Activated CD8-positive, alpha-beta memory T cell treated with anti-CD3 and anti-CD28 coated beads, Interleukin-2, amount 10 ng/mL, durations not matched to agents 7 days and 5 days (primary cell): ENCODE data around the gene MED15. TPM values are rescaled to one million over a fixed set of nuclear protein-coding genes. Genes with fewer than 3 reads are reported as not detected.

Source experiments
- ATAC-seq: fragments of 150-1000 bp; cut with Tn5 transposase; one replicate; pipeline ENCODE4 v1.10.0; 2021; ENCODE audit warnings: moderate library complexity
- CTCF ChIA-PET: fragments of 350-600 bp; sonication (Branson Sonifier 250); formaldehyde crosslinking; loops from one replicate; lab custom pipeline; 2021; ENCODE audit warnings: antibody characterized with exemption; lab: Charles Lee
- DNase-seq: peaks from one replicate; pipeline ENCODE4 v3.0.0-alpha.2; 2020
- H3K27ac Mint-ChIP-seq: one replicate; pipeline ENCODE4 v1.8.0; 2021; ENCODE audit warnings: mild to moderate bottlenecking, mixed read lengths
- H3K27me3 Mint-ChIP-seq: one replicate; pipeline ENCODE4 v1.8.0; 2021; ENCODE audit warnings: mixed read lengths
- H3K36me3 Mint-ChIP-seq: one replicate; pipeline ENCODE4 v1.8.0; 2021; ENCODE audit warnings: mild to moderate bottlenecking, mixed read lengths
- H3K4me1 Mint-ChIP-seq: one replicate; pipeline ENCODE4 v1.8.0; 2021; ENCODE audit warnings: mixed read lengths
- H3K4me3 Mint-ChIP-seq: one replicate; pipeline ENCODE4 v1.8.0; 2021; ENCODE audit warnings: mild to moderate bottlenecking, moderate library complexity, mixed read lengths
- H3K9me3 Mint-ChIP-seq: one replicate; pipeline ENCODE4 v1.8.0; 2022; ENCODE audit warnings: low read depth, mixed read lengths
- total RNA-seq, 2 experiments: library from RNA; stranded (reverse); gene quantifications; one replicate each; pipeline ENCODE4 v1.2.3, GENCODE V29; 2021

MED15 gene
- total RNA-seq, 2 experiments from 2014 or later: 145 to 179 TPM

GRCh38 chr22:20522134-20523004, 15.0 kb downstream of the MED15 start:
- H3K4me3 Mint-ChIP-seq: no peak overlapping the region
- no peaks in the 10 kb centered on the region for H3K27me3 Mint-ChIP-seq
- ATAC-seq: no peak
- no peak for DNase-seq
- peak overlapping the region; percentile 33 for H3K27ac Mint-ChIP-seq
- H3K9me3 Mint-ChIP-seq: no peaks in the 10 kb centered on the region
- peaks cover 76% of the 10 kb centered on the region for H3K4me1 Mint-ChIP-seq
- peaks cover 40% of the 10 kb centered on the region for H3K36me3 Mint-ChIP-seq
- CTCF ChIA-PET: interaction anchor here (1.8 to 2.0 kb wide), 2 partner anchors 35 to 42 kb away, joined by 4 to 6 read pairs; no protein-coding TSS in a partner anchor

- CTCF ChIA-PET: interaction anchor here (0.6 to 2.0 kb wide), 6 partner anchors 15 to 48 kb away, joined by 3 to 6 read pairs (median 4); partner anchors contain the start of gene MED15
- Mint-ChIP-seq H3K27me3 (no peaks in the 10 kb centered on the region), H3K9me3 (no peaks in the 10 kb centered on the region), H3K4me1 (peaks cover 74% of the 10 kb centered on the region), H3K27ac (peak overlapping the region; percentile 74), H3K4me3 (no peak overlapping the region), H3K36me3 (peaks cover 47% of the 10 kb centered on the region)
- DNase-seq: peak; percentile 47
- ATAC-seq: peak; percentile 27
These were observed 15.9 kb downstream of the MED15 start for GRCh38 chr22:20523086-20523983.

- peak; percentile 51 for ATAC-seq
- no peaks in the 10 kb centered on the region for H3K9me3 Mint-ChIP-seq
- CTCF ChIA-PET: interaction anchor here (0.6 to 2.0 kb wide), 6 partner anchors 16 to 47 kb away, joined by 3 to 6 read pairs (median 4); partner anchors contain the start of gene MED15
- DNase-seq: peak; percentile 44
- peaks cover 69% of the 10 kb centered on the region for H3K4me1 Mint-ChIP-seq
- H3K36me3 Mint-ChIP-seq: peaks cover 53% of the 10 kb centered on the region
- H3K27ac Mint-ChIP-seq: peak overlapping the region; percentile 74
- no peaks in the 10 kb centered on the region for H3K27me3 Mint-ChIP-seq
- no peak overlapping the region for H3K4me3 Mint-ChIP-seq
These were observed 16.6 kb downstream of the MED15 start for GRCh38 chr22:20524004-20524481.

- Mint-ChIP-seq H3K9me3 (no peaks in the 10 kb centered on the region), H3K4me1 (peaks cover 61% of the 10 kb centered on the region), H3K36me3 (peaks cover 51% of the 10 kb centered on the region), H3K27me3 (no peaks in the 10 kb centered on the region), H3K4me3 (no peak overlapping the region), H3K27ac (no peak overlapping the region)
- ATAC-seq (no peak), DNase-seq (no peak)
- CTCF ChIA-PET: interaction anchor here (2.4 kb wide), 1 partner anchor 43 kb away, joined by 9 read pairs; no protein-coding TSS in a partner anchor
These were observed 17.6 kb downstream of the MED15 start for GRCh38 chr22:20525048-20525447.

GRCh38 chr22:20526305-20526627, 18.9 kb downstream of the MED15 start:
- Mint-ChIP-seq H3K4me3 (no peak overlapping the region), H3K4me1 (peaks cover 57% of the 10 kb centered on the region), H3K9me3 (no peaks in the 10 kb centered on the region), H3K27me3 (no peaks in the 10 kb centered on the region), H3K27ac (no peak overlapping the region), H3K36me3 (peaks cover 46% of the 10 kb centered on the region)
- DNase-seq (no peak), ATAC-seq (no peak)
- CTCF ChIA-PET: interaction anchor here (2.4 kb wide), 1 partner anchor 42 kb away, joined by 9 read pairs; no protein-coding TSS in a partner anchor

GRCh38 chr22:20526628-20527355, 19.4 kb downstream of the MED15 start:
- DNase-seq (no peak), ATAC-seq (no peak)
- H3K27me3 Mint-ChIP-seq: no peaks in the 10 kb centered on the region
- no peak overlapping the region for H3K4me3 Mint-ChIP-seq
- peak overlapping the region; percentile 59 for H3K27ac Mint-ChIP-seq
- peaks cover 61% of the 10 kb centered on the region for H3K4me1 Mint-ChIP-seq
- no peaks in the 10 kb centered on the region for H3K9me3 Mint-ChIP-seq
- CTCF ChIA-PET: interaction anchor here (1.1 to 2.4 kb wide), 2 partner anchors 37 to 41 kb away, joined by 3 to 9 read pairs; no protein-coding TSS in a partner anchor
- peaks cover 48% of the 10 kb centered on the region for H3K36me3 Mint-ChIP-seq

GRCh38 chr22:20528405-20528978, 21.1 kb downstream of the MED15 start:
- CTCF ChIA-PET: interaction anchor here (0.6 to 1.3 kb wide), 2 partner anchors 23 to 283 kb away, joined by 3 to 4 read pairs; no protein-coding TSS in a partner anchor
- H3K4me1 Mint-ChIP-seq: peaks cover 61% of the 10 kb centered on the region
- no peak overlapping the region for H3K4me3 Mint-ChIP-seq
- no peak for DNase-seq
- H3K36me3 Mint-ChIP-seq: peaks cover 44% of the 10 kb centered on the region
- H3K27ac Mint-ChIP-seq: no peak overlapping the region
- H3K27me3 Mint-ChIP-seq: no peaks in the 10 kb centered on the region
- no peak for ATAC-seq
- no peaks in the 10 kb centered on the region for H3K9me3 Mint-ChIP-seq

GRCh38 chr22:20530368-20531153, 23.2 kb downstream of the MED15 start:
- Mint-ChIP-seq H3K27ac (no peak overlapping the region), H3K4me3 (no peak overlapping the region), H3K36me3 (peaks cover 50% of the 10 kb centered on the region), H3K4me1 (peaks cover 60% of the 10 kb centered on the region), H3K9me3 (no peaks in the 10 kb centered on the region), H3K27me3 (no peaks in the 10 kb centered on the region)
- DNase-seq (no peak), ATAC-seq (no peak)
- CTCF ChIA-PET: interaction anchor here (1.0 to 1.2 kb wide), 2 partner anchors 12 to 19 kb away, joined by 3 read pairs; no protein-coding TSS in a partner anchor

GRCh38 chr22:20531154-20531403, 23.7 kb downstream of the MED15 start:
- no peak for ATAC-seq
- peaks cover 60% of the 10 kb centered on the region for H3K4me1 Mint-ChIP-seq
- no peak overlapping the region for H3K27ac Mint-ChIP-seq
- H3K9me3 Mint-ChIP-seq: no peaks in the 10 kb centered on the region
- no peak overlapping the region for H3K4me3 Mint-ChIP-seq
- CTCF ChIA-PET: interaction anchor here (1.0 to 1.2 kb wide), 2 partner anchors 12 to 19 kb away, joined by 3 read pairs; no protein-coding TSS in a partner anchor
- peaks cover 50% of the 10 kb centered on the region for H3K36me3 Mint-ChIP-seq
- no peak for DNase-seq
- no peaks in the 10 kb centered on the region for H3K27me3 Mint-ChIP-seq

- Mint-ChIP-seq H3K9me3 (no peaks in the 10 kb centered on the region), H3K27me3 (no peaks in the 10 kb centered on the region), H3K36me3 (peaks cover 47% of the 10 kb centered on the region), H3K4me1 (peaks cover 55% of the 10 kb centered on the region), H3K27ac (peak overlapping the region; percentile 24), H3K4me3 (no peak overlapping the region)
- CTCF ChIA-PET: interaction anchor here (1.0 to 1.1 kb wide), 2 partner anchors 18 to 33 kb away, joined by 3 read pairs; no protein-coding TSS in a partner anchor
- ATAC-seq (no peak), DNase-seq (no peak)
These were observed 24.2 kb downstream of the MED15 start for GRCh38 chr22:20531404-20532201.
